HG02571 (cell line): ENCODE results near the gene SLC7A6.

Experiments
- ATAC-seq: cut with Tn5 transposase; IDR thresholded peaks from one replicate; pipeline ENCODE4 v1.9.1; 2021; ENCODE audit warnings: mild to moderate bottlenecking, moderate library complexity; ENCODE audit not compliant: unreplicated experiment

SLC7A6 gene

DNA sequence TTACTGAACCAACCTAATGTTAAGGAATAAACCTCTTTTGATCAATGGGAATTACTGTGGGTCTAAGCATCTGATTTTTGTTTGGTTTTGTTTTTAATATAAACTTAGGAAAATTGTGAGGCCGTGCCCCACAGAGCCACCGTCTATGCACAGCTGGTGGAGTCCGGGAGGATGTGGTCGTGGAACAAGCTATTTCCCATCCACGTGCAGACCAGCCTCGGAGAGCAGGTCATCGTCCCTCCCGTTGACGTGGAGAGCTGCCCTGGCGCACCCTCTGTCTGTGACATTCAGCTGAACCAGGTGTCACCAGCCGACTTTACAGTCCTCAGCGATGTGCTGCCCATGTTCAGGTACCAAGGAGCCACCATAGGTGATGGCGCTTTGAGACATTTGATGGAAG, 74.9 kb downstream of the SLC7A6 start:
- no peak for ATAC-seq

DNA sequence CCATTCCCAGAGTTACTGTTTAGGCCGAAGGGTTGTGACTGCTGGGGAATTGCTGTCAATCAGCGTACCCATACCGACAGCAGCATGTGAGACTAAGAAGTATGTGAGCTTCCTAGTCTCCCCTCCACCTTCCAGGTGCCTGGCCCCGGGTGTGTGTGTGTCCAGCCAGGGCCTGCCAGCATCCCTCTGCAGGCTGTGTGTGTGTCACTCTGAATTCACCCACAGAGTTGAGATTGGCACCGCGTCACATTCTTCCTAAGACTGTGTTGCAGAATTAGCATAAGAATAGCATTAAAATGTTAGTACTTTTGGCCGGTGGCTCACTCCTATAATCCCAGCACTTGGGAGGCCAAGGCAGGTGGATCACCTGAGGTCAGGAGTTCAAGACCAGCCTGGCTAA, 78.3 kb downstream of the SLC7A6 start:
- ATAC-seq = no peak

DNA sequence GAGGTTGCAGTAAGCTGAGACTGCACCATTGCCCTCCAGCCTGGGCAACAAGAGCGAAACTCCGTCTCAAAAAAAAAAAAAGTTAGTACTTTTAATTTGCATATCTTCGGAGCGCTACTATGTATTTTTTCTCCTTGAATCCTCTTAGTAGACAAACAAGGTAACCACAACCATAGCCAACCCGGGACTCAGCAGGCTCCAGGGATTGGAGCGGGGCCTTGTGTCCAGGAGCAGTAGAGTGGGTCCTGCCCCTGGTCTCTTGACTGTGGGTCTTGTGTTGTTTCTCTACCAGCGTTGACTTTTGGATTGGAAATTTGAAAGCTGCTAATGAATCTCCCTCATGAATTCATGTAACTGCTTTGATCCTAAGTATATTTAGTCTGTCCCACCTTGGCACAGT, 78.8 kb downstream of the SLC7A6 start:
- no peak for ATAC-seq

DNA sequence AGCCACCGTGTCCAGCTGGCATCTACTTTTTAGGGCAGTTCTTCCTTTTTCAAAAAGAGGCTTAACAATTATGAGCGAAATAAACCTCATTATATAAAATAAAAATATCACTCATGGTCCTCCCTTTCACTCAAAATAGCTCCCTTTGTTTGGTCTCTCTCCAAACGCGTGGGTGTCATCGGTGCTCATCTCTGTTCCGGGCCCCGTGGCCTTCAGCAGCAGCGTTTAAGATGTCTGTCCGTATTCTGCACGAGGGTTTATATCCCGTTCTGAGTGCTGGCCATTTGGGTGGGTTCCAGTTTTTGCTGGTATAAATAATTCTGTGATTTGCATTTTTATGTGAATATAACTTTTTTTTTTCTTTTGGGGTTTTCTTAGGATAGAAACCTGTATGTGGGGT, 79.9 kb downstream of the SLC7A6 start:
- no peak for ATAC-seq

DNA sequence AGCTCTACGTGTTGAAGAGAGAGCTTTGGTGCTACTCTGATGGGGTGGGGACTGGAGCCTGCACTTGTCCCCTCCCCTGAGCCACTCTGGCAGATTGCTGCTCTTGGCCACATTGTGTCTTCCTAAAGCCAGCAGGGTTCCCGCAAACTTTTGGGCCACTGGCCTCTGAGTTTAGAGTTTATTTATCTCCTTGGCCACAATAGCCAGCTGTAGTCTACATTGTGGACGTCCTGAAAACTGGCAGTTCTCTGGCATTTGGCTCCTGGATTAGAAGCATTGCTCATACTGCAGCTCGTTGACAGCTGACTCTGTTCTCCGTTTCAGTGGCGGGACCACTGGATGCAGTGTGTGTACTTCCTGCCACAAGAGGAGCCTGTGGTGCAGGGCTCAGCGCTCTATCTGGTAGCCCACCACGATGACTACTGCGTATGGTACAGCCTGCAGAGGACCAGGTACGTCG, 81.1 kb downstream of the SLC7A6 start:
- ATAC-seq = no peak

DNA sequence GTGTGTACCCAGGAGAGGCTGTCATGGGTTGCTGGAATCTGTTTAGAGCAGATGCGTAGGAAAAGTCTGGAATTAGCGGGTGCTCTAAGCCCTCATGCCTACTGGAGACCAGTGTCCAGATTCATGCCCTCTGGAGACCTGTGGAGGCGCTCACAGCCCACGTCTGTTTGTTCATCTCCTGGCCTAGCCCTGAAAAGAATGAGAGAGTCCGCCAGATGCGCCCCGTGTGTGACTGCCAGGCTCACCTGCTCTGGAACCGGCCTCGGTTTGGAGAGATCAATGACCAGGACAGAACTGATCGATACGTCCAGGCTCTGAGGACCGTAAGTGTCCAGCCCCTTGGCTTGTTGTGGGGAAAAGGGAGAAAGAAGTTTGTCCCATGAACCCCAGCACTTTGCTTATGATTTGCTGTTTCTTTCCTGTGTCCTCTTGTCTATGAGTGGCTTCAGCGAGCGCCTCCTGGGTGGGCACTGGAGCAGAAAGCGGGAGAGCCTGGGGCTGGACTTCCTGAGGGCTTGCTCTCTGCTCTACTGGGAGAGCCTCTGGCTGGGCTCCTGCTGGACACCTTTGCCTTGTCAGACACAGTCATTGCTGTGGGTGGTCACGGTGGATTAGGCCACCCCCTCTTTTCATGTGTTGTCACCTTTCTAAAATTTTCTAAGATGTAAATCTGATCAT, 81.8 kb downstream of the SLC7A6 start:
- ATAC-seq = no peak

DNA sequence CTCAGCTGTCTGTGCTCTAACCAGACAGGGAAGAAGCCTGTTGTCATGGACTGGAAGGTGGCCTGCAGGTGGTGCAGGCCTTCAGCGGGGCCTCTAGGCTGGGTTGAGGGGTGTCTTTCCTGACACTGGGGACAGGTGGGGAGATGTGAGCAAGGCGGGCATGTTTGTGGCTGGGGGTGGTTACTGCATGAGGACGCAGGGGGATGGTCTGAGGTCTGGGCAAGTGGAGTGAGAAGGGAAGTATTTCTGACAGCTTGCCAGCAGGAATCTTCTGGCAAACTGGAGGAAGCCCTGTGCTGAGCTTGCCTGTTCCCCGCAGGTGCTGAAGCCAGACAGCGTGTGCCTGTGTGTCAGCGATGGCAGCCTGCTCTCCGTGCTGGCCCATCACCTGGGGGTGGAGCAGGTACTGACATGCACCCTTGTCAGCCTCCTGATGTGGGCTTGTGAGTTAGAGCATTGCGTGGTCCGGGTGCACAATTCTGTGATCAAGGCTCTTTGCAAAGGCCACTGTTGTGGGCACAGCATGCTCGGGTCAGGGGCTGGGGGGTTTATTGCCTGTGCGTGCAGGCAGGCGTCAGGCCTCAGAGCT, 82.7 kb downstream of the SLC7A6 start:
- no peak for ATAC-seq

DNA sequence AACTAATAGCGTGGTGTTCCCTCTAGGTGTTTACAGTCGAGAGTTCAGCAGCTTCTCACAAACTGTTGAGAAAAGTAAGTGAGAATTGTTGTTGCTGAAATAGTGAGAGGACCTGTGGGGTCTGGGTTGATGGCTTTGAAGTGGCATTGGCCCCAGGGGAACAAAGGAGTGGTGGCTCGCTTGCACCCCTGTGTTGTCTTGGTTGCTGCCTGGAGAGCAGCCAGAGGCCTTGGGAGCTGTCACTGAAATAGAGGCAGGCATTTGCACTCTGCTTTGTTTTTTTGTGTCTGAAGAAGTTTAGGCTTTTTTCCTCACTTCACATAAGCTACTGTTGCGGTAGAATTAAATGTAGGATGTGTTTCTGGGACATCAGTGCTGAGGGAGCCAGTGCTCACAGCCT, 83.3 kb downstream of the SLC7A6 start:
- ATAC-seq = no peak

DNA sequence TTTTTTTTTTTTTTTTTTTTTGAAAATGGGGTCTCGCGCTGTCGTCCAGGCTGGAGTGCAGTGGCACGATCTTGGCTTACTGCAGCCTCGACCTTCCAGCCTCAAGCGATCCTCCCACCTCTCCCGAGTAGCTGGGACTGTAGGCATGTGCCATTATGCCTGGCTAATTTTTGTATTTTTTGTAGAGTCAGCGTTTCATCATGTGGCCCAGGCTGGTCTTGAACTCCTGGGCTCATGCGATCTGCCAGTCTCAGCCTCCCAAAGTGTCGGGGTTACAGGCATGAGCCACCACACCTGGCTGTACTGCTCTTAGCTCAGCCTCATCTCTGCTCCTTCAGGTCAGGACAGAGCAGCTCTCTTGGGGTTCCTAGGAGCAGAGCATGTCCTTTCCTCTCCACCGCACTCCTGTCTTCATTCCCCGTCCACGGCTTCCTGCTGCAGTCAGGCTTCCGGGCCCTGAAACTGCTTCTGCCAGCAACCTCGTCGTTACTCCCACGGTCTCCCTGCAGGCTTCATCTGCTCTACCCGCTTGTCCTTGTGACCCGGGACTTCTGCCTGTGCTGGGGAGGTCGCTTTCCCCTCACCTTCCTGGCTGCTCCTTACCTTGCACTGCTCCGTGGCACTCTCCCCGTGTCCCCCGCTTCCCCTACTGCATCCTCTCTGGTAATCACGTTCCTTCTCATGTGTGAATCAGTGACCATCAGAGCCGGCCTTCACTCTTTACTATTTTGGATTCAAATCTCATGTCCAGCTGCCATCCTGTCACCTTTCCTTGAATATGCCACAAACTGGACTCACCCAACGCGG, 84.5 kb downstream of the SLC7A6 start:
- no peak for ATAC-seq

DNA sequence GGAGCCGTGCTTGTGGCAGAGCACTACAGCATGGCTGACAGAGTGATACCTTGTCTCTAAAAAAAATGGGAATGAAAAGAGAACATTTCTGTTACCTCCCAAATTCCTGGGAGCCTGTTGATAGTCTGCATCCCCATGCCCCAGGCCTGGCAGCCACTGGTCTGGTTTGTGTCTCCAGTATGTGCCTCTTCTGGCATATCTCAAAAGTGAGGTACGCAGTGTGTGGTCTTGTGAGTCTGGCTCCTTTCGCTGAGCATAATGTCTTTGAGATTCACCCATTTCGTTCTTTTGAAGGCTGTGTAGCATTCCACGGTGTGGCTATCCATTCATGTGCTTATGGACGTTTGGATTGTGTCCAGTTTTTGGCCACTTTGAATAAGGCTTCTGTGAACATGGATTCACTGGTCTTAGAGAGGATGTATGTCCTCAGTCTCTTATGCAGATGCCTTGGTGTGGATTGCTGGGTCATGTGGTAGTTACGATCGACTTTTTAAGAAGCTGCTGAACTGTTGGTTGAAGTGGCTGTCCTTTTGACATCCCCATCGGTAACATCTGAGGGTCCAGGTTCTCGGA, 85.6 kb downstream of the SLC7A6 start:
- ATAC-seq = no peak

DNA sequence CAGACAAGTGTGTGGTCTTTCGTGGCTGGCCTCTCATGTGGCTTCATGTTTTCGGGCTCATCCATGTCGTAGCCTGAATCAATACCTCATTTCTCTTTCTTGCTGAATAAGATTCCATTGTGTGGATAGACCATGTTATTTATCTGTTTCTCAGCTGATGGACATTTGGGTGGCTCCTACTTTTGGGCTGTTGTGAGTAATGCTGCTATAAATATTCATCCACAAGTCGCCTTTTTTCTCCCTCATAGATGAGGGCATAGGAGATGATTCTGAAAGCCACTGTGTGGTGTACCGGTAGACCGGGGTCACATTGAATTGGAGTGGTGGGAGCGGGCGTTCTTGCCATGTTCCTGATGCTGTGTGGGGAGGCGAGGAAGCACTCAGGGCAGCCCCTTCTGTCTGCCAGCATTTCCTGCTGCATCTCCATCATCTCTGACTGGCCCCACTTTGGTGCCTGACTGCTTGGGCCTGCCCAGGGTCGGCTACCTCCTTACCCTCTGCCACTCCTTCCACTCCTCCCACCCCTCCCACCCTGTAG, 86.6 kb downstream of the SLC7A6 start:
- no peak for ATAC-seq
